PFSK-1 (cell line): ENCODE results near the gene MRPL33.

ENCODE experiments used
- FOXP2 ChIP-seq: optimal IDR thresholded peaks from 2 replicates; pipeline ENCODE3; 2011; ENCODE audit warnings: borderline replicate concordance, control low read depth, inconsistent platforms; ENCODE audit not compliant: insufficient read depth; ENCODE audit errors: extremely low read length, extremely low read depth
- POLR2AphosphoS5 ChIP-seq: IDR thresholded peaks from 2 replicates; pipeline ENCODE4 v1.6.1; 2012; ENCODE audit warnings: low read depth, mild to moderate bottlenecking, control low read depth, low read length, moderate library complexity
- SIN3A ChIP-seq: IDR thresholded peaks from 2 replicates; pipeline ENCODE4 v1.6.1; 2012; ENCODE audit warnings: mild to moderate bottlenecking, low read length, moderate library complexity, borderline replicate concordance; ENCODE audit not compliant: insufficient read depth
- TAF1 ChIP-seq: IDR thresholded peaks from 2 replicates; pipeline ENCODE4 v1.6.1; 2012; ENCODE audit warnings: low read length, control low read depth, borderline replicate concordance; ENCODE audit not compliant: insufficient read depth
- TF ChIP-seq, protein P1 (sequence below), 2 experiments: IDR thresholded peaks; 2 replicates each; pipeline versions ENCODE4 v1.6.1 to v1.8.0; 2011 to 2012; ENCODE audit warnings: low read depth in 2 of 2, low read length in 2 of 2, control low read depth in 1 of 2, inconsistent platforms in 1 of 2, mild to moderate bottlenecking in 1 of 2, moderate library complexity in 1 of 2; ENCODE audit not compliant: insufficient read depth in 1 of 2

DNA sequence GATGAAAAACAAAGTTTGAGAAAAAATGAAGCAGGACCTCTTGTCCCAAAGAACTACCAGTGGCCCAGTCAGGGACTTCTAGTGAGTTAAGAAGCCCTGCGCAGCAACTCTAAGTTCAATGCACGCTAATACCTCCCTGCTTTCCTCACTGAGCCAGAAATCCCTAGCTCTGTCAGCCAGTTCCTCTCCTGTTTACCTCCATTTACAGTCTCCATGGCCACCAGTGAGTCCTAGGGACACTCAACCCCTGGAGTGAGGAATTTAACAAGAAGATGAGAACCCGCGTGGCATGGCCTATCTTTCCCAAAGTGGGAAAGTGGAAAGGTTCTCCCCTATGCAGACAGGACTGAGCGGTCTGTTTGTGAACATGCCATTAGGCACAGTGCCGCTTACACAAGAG, 31.0 kb downstream of the MRPL33 start:
- TF ChIP-seq SIN3A (no peak), POLR2AphosphoS5 (no peak), TAF1 (no peak), FOXP2 (no peak)
- TF ChIP-seq, protein P1, sequence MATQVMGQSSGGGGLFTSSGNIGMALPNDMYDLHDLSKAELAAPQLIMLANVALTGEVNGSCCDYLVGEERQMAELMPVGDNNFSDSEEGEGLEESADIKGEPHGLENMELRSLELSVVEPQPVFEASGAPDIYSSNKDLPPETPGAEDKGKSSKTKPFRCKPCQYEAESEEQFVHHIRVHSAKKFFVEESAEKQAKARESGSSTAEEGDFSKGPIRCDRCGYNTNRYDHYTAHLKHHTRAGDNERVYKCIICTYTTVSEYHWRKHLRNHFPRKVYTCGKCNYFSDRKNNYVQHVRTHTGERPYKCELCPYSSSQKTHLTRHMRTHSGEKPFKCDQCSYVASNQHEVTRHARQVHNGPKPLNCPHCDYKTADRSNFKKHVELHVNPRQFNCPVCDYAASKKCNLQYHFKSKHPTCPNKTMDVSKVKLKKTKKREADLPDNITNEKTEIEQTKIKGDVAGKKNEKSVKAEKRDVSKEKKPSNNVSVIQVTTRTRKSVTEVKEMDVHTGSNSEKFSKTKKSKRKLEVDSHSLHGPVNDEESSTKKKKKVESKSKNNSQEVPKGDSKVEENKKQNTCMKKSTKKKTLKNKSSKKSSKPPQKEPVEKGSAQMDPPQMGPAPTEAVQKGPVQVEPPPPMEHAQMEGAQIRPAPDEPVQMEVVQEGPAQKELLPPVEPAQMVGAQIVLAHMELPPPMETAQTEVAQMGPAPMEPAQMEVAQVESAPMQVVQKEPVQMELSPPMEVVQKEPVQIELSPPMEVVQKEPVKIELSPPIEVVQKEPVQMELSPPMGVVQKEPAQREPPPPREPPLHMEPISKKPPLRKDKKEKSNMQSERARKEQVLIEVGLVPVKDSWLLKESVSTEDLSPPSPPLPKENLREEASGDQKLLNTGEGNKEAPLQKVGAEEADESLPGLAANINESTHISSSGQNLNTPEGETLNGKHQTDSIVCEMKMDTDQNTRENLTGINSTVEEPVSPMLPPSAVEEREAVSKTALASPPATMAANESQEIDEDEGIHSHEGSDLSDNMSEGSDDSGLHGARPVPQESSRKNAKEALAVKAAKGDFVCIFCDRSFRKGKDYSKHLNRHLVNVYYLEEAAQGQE (IDR thresholded peaks at IDR 0.05; ENCODE audit: insufficient read depth in 1 of 2, low read depth in 2 of 2, low read length in 2 of 2) = no peak
